IPS DF 4.7 (cell line): ENCODE results near the gene HOXD9.

Experiments
- DNase-seq: peaks from one replicate; pipeline ENCODE4 v3.0.0-alpha.2; 2013; ENCODE audit warnings: low spot score; ENCODE audit errors: extremely low read depth

HOXD9 gene

DNA sequence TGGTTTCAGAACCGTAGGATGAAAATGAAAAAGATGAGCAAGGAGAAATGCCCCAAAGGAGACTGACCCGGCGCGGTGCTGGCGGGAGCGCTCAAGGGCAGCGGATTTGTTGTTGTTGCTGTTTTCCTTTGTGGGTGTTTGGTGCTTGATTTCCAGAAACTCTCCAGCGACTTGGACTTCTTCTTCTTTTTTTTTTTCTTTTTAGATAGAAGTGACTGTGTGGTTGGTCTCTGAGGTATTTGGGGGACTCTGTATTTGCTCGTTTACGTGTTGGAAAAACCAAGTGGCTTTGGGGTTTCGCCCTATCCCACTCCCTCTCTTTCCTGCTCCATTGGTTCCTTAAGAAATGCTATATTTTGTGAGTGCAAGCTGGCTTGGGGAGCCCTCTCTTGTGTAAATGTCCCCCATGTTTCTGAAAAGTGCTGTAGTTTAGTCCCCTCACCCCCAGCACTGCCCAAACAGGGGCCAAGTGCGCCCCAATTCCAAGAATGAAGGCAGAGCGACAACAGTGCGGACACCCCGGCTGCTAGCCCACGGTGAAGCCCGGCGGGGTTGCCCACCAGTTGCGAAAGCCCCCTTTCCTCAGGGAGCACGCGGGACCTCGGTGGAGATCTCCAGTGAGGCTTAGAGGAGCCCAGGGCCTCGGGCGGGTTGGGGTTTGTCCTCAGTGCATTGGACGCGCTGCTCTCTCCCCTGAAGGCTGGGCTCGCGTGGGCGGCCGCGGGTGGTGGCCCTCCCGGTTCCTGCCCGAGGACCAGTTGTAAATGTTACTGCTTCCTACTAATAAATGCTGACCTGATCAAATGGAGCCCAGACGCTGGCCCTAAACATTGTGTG, 1.8 kb downstream of the HOXD9 start:
- DNase-seq = no peak

DNA sequence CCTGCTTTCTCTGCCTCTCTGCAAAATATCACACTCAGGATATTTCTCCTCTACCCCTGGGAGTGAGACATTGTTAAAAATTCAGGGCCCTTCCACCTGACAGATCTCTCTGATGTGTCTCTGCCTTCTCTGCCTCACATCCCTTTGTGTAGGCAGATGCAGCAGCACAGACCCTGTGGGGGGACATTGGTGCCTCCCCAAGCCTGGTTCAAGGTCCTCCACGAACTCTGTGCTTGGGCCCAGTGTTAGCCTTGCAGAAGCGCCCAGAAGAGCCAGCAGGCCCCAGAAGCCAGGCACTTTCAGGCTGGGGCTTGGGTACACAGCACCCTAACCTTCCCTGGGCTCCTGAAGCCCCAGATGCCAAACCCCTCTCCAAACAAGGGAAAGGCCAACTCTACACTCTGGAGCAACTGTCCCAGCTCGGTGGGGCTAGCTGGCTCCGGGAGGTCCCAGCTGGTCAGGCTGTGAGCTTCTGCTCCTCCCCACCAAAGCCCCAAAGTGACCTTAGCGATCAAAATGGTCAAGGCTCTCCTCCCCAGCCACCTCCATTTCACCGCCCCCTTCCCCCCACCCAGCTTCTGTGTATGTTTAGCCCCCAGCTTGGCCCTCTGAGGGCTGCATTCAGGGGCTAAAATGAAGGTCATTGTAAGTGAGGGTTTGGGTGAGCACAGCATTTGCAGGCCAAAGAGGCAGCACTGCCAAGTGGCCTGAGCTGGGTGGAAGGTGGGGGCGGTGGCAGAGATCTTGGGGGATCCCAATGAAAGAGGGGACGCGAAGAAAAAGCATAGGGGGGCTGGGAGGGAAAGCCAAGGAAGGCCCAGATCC, 2.6 kb downstream of the HOXD9 start:
- DNase-seq = no peak

- no peak for DNase-seq
Observed at GRCh38 chr2:176125772-176126054, 3.2 kb downstream of the HOXD9 start.

DNA sequence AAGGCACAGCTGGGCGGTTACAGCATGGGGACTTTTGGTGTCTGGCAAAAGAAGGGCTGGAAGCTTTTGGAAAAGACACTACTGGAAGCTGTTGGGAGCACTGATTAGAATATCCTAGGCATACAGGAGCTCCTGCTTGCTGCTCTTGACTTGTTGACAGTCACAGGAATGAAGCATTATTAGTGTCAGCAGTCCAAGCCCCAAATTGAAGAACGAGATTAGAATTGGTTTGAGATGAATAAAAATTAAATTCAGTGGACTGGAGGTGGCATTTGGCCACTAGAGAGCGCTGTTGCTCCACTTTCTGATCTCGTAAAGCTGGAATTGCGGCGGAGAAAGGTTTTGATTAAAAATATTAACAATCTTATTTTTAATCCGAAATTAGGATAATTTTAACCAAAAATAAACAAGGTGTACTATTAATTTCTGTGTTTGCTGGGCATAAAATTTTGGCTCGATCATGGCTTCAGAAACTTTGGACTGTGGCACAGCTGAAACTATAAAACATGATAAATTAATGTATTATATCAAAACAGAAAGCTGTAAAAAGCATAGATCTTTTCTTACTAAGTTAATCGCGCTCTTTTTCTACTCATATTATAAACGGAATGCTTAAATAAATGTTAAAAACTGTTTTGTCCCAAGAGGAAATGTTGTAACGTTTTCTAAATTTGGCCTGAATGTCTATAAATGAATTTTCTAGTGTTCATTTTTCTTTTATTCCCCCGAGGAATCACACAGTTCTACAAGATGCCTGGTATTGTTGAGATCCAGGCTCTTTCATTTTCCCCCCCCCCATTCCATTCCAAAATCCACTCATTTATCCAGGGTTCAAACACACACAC, 4.6 kb downstream of the HOXD9 start:
- no peak for DNase-seq

GRCh38 chr2:176127774-176128072, 5.2 kb downstream of the HOXD9 start:
- DNase-seq = no peak

GRCh38 chr2:176128172-176128981, 5.9 kb downstream of the HOXD9 start:
- no peak for DNase-seq

GRCh38 chr2:176128982-176129796, 6.7 kb downstream of the HOXD9 start, which contains the start of gene HOXD8:
HOXD8 (plus strand) TSS chr2:176129705; CDS start chr2:176130367, 662 bp downstream.
- DNase-seq = no peak

DNA sequence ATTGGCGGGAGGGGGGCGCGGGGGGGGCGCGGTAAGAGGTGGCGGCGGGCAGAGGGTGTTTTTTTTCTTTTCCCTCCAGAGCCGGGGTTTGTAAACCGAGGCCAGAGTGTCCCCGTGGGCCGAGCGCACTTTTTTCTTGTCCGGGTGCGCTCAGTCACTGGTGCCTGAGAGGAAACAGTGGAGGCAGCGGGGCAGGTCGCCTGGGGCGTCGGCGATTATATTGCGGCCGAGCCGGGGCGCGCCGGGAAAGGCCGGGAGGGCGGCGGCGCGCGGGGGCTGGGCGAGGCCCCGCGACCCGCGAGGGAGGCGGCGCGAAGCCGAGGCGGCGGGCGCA, 7.3 kb downstream of the HOXD9 start:
- no peak for DNase-seq

GRCh38 chr2:176130147-176130956, 7.8 kb downstream of the HOXD9 start:
- no peak for DNase-seq

- DNase-seq = no peak
Observed at GRCh38 chr2:176130957-176131847, 8.7 kb downstream of the HOXD9 start.

DNA sequence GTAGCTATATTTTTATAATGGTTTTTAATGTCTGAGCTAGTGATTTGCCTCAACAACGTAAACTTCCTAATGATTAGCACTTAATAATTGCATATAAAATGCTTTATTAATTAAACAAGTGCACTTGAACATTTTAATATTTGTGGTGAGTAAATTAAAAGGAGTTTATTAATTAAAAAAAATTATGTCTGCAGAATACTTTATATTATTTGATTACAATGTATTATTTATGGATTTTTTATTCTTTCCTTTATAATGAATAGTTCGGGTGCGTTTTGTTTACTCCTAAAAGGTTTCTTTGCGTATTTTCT, 9.3 kb downstream of the HOXD9 start:
- no peak for DNase-seq

DNA sequence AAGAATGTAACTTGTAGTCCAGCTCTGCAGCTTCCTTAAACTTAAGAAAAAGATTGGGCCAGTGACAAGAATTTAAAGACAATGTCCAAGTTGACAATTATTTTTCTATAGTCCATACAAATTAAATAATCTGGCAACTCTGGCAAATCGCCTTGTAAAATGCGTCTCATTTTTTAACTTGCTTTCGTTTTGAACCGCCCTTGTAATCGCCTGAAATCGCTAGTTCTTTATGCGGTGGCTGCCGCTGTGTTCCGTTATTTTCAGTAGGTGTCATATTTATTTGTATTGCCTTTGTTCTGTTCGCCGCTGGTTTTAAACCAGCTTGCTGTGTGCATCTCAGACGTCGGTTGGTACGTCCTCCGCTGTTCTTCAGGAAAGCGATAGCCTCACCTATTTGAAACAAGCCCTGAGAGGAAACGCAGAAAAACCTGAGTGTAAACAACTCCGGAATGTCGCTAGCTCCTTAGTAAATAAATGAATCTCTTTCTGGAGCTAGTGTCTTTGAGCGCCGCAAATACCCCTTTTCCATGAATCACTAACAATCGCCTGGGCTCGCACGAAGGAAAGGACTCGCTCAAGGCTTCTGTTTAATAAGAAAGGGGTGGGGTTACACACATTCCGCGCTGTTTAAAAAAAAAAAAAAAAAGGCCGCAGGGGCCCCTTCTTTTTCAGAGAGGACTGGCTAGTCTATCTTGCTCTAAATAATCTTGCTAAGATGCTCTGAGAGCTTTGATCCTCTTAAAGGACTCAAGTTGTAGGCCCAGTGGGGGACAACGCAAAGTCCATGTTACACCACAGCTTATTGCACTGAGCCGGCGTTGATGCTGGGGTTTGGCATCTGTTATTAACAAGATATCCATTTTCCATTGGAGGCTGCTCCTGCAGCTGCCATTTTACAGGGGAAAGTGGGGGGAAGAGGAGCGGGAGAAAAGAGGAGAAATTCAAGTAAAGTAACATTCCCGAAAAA, 10.0 kb downstream of the HOXD9 start:
- DNase-seq = no peak

DNA sequence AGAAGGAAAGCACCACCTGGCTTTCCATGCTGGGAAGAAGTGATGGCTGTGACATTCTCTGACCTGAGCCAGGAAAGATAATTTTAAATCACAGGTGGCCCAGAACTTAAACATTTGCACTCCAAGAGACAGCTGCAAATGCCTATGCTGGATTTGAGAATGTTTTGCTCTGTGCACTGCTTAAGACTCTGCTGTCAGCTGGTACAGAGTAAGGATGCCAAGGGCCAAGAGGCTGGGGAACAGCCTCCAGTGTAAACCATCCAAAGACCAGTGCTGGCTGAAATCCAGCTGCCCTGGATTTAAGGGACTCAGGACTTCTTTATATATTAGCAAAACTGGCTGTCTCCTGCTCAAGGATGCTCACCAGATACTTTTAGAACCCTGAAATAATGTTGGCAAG, 10.9 kb downstream of the HOXD9 start:
- DNase-seq = no peak

DNA sequence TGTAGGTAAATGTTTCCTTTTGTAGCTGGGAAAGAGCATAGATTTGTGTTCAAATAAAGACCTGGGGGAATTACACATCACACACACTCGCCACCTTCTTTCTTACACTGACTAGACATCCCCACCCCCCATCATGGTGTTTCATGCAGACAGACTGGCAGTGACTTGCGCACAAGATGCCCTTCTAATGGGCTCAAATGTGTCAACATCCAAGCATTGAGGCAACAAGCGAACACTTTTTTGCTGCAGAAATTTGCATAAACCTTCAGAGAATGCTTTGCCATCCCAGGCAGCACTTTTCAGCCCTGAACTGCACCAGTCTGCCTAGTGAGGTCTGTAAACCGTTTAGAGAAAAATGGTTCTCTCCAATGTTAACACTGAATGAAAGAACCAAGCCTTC, 11.5 kb downstream of the HOXD9 start:
- no peak for DNase-seq

GRCh38 chr2:176135035-176135440, 12.5 kb downstream of the HOXD9 start:
- no peak for DNase-seq

- DNase-seq = no peak
Observed at GRCh38 chr2:176136374-176137251, 14.1 kb downstream of the HOXD9 start.

GRCh38 chr2:176137252-176137580, 14.7 kb downstream of the HOXD9 start:
- no peak for DNase-seq
